Endothelial cell (in vitro differentiated cells): ENCODE measurements around the gene NOM1. TPM values are rescaled to one million over a fixed set of nuclear protein-coding genes. Genes with fewer than 3 reads are reported as not detected.

Source experiments
- DNase-seq: peaks from one replicate; pipeline ENCODE4 v3.0.0; 2021; ENCODE audit warnings: low spot score
- H3K27ac Mint-ChIP-seq: one replicate; pipeline ENCODE4 v1.8.0; 2021; ENCODE audit warnings: mixed read lengths, inconsistent platforms; ENCODE audit not compliant: unreplicated experiment
- H3K27me3 Mint-ChIP-seq: one replicate; pipeline ENCODE4 v1.8.0; 2021; ENCODE audit warnings: mild to moderate bottlenecking, moderate library complexity, mixed read lengths, inconsistent platforms; ENCODE audit not compliant: unreplicated experiment
- H3K36me3 Mint-ChIP-seq: one replicate; pipeline ENCODE4 v1.8.0; 2021; ENCODE audit warnings: mild to moderate bottlenecking, low read depth, mixed read lengths, inconsistent platforms; ENCODE audit not compliant: unreplicated experiment
- H3K4me1 Mint-ChIP-seq: one replicate; pipeline ENCODE4 v1.8.0; 2021; ENCODE audit warnings: mild to moderate bottlenecking, mixed read lengths, inconsistent platforms; ENCODE audit not compliant: unreplicated experiment
- H3K4me3 Mint-ChIP-seq: one replicate; pipeline ENCODE4 v1.8.0; 2021; ENCODE audit warnings: mild to moderate bottlenecking, mixed read lengths, inconsistent platforms; ENCODE audit not compliant: unreplicated experiment
- H3K9me3 Mint-ChIP-seq: one replicate; pipeline ENCODE4 v1.8.0; 2021; ENCODE audit warnings: mixed read lengths, inconsistent platforms; ENCODE audit not compliant: unreplicated experiment
- total RNA-seq: library from RNA; stranded (reverse); fragmentation: NEBNext Ultra II Directional; extraction: Animal tissue kit (Norgen Biotek cat#: 25700); gene quantifications from one replicate; pipeline ENCODE4 v1.2.1, GENCODE V29; 2021; ENCODE audit not compliant: unreplicated experiment
- TF ChIP-seq, protein P1 (sequence below): fragments of 200-600 bp; sonication (generic); IDR thresholded peaks from one replicate; pipeline ENCODE4 v1.5.0; 2021; ENCODE audit warnings: antibody characterized with exemption; ENCODE audit not compliant: unreplicated experiment

NOM1 gene
- total RNA-seq, 1 donor from 2014 or later: 33.6 TPM

DNA sequence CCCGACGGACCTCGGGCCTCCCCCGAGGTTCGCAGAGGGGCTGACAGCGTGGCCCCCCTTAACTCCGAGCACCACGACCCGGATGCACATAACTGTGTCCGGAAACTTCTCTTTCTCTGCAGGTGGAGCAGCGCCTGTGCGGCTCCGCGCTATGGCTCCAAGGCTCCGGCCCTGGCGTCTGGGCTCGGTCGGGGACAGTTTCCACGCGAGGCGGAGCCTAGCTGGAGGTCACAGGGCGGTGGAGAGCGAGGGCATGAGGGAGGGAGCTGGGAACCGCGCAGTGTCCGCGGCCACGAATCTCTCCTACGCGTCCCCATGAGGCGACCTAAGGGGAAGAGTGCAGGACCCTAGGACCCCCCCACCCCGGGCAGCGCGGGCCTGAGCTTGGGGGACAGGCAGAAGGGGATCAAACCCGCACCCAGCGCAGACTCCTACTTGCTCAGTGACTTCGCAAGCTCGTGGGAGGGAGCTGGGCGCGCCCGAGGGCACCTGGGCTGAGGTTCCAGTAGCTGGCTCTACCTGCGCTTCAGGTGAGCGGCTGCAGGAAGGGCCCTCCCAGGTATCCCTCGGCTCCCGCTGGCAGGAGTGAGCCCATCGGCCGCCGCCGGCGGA, 69.6 kb downstream of the NOM1 start:
- H3K27me3 Mint-ChIP-seq: peaks cover 29% of the 10 kb centered on the region
- peak overlapping the region; percentile 79 for H3K4me3 Mint-ChIP-seq
- H3K36me3 Mint-ChIP-seq: no peaks in the 10 kb centered on the region
- no peaks in the 10 kb centered on the region for H3K9me3 Mint-ChIP-seq
- H3K4me1 Mint-ChIP-seq: peaks cover 22% of the 10 kb centered on the region
- no peak overlapping the region for H3K27ac Mint-ChIP-seq
- DNase-seq: no peak
- TF ChIP-seq, protein P1, sequence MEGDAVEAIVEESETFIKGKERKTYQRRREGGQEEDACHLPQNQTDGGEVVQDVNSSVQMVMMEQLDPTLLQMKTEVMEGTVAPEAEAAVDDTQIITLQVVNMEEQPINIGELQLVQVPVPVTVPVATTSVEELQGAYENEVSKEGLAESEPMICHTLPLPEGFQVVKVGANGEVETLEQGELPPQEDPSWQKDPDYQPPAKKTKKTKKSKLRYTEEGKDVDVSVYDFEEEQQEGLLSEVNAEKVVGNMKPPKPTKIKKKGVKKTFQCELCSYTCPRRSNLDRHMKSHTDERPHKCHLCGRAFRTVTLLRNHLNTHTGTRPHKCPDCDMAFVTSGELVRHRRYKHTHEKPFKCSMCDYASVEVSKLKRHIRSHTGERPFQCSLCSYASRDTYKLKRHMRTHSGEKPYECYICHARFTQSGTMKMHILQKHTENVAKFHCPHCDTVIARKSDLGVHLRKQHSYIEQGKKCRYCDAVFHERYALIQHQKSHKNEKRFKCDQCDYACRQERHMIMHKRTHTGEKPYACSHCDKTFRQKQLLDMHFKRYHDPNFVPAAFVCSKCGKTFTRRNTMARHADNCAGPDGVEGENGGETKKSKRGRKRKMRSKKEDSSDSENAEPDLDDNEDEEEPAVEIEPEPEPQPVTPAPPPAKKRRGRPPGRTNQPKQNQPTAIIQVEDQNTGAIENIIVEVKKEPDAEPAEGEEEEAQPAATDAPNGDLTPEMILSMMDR: no peak

DNA sequence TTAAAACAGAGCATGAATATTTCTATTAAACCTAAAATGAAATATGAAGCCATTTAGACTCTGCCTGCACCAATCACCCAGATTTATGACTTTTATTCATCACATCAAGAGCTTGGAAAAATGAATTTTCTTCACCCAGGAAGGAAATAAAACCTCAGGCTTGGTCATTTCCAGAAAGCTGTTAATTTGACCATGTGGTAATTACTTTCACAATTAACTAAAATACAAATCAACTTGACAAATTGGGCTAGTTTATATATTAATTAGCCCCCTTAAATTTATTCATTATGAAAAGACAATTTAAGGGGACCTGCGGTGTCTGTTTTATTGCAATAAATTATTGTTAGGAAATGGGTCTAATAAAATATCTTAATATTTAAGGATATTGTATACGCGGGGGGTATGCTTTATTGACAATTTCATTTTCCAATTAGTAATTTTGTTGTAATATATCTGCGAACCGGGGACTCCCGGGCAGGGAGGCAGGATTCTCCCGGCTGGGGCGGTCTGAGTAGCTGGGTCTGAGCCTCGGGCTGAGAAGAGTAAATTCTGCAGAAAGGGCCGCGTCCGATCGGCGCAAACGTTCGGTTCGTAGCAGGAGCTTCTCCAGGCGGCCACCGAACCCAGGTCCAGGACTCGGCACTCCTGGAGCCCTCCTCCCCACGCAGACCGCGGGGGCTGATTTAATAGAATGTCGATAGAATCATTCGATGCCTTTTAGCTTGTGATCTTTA, 70.4 kb downstream of the NOM1 start:
- Mint-ChIP-seq H3K27ac (no peak overlapping the region), H3K9me3 (no peaks in the 10 kb centered on the region), H3K4me3 (no peak overlapping the region), H3K27me3 (peaks cover 30% of the 10 kb centered on the region), H3K36me3 (no peaks in the 10 kb centered on the region), H3K4me1 (peaks cover 17% of the 10 kb centered on the region)
- TF ChIP-seq, protein P1: no peak
- DNase-seq: no peak

DNA sequence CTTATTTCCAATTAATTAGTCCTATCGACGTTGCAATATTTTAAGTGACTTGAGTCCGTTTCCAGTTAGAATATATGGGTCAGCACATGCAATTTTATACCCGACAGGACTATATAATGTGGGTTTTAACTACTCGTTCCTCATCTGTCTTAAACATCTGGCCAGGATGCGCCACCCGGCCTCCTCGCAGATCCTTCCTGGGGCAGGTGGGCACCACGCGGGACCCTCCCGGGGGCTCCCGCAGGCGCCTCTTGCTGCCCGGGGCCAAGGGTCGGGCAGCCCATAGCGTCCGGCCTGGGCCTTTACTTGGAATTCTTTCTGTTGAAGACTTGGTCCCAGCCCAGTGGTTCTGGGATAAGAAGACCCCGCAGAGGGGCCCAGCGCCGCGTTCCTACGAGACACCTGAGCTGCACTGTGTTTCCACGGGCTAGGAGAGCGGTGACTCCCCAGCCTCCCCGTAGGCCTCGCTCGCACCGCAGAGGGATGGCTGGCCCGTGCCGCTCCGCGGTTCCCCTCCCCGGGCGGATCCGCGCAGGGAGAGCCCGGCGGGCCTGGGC, 71.1 kb downstream of the NOM1 start:
- Mint-ChIP-seq H3K4me1 (peaks cover 17% of the 10 kb centered on the region), H3K27me3 (peaks cover 30% of the 10 kb centered on the region), H3K9me3 (no peaks in the 10 kb centered on the region), H3K4me3 (no peak overlapping the region), H3K27ac (no peak overlapping the region), H3K36me3 (no peaks in the 10 kb centered on the region)
- TF ChIP-seq, protein P1: no peak
- no peak for DNase-seq

DNA sequence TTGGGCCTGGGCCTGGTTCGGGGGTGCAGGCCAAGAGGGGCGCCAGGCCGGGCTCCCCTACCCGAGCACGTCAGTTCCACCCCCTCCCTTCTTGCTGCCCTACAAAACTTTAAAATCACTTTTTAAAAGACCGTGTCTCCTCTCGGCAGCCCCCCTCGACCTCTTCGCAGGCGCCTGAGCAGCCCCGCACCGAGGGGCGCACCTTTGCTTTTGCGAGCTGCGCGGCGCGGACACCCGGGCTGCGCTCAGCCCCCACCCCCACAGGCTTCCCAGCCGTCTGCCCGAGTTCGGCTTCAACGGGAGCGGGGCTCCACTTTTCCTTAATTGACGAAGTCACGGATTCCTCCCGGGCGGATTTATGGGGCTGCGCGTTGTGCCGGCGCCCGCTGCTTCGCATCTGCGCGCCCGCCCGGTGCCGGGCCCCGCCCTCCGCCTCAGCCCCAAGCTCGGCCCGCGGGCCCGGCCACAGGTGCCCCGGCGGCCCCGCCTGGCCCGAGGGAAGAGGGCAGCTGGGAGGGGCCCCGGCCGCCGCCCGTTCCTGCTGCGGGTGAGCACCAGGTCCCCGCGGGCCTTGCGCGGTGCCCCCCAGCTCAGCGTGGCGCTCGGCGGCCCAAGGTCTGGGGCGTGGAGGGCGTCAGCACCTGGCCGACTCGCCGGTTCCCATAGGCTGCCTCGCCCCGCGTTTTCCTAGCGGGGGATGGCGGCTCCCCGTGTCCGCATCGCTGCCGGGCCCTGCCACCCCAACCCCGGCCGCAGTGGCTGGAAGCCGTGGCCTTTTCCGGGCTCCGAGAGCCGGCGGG, 71.8 kb downstream of the NOM1 start:
- H3K27me3 Mint-ChIP-seq: peaks cover 29% of the 10 kb centered on the region
- no peaks in the 10 kb centered on the region for H3K36me3 Mint-ChIP-seq
- no peak overlapping the region for H3K4me3 Mint-ChIP-seq
- peak; percentile 25 for DNase-seq
- no peak overlapping the region for H3K27ac Mint-ChIP-seq
- TF ChIP-seq, protein P1: no peak
- H3K9me3 Mint-ChIP-seq: no peaks in the 10 kb centered on the region
- peaks cover 15% of the 10 kb centered on the region for H3K4me1 Mint-ChIP-seq
